Astrocyte (in vitro differentiated cells and primary cell): ENCODE data around the gene CA6. TPM values are rescaled to one million over a fixed set of nuclear protein-coding genes. Genes with fewer than 3 reads are reported as not detected.

Experiments used
- DNase-seq: peaks from one replicate; pipeline ENCODE4 v3.0.0-alpha.2; 2010; ENCODE audit warnings: low read depth
- FAIRE-seq: peaks from 2 replicates; lab custom pipeline; 2011; peaks lifted over from hg19 to GRCh38; lab: Jason Lieb, UNC
- H2AFZ ChIP-seq: 2 replicates; pipeline ENCODE4 v1.6.0; 2012; ENCODE audit warnings: low read depth, low read length, inconsistent platforms
- H3K27ac ChIP-seq: 2 replicates; pipeline ENCODE4 v1.5.1; 2011; ENCODE audit warnings: low read depth, low read length, inconsistent platforms
- H3K27me3 ChIP-seq: 2 replicates; pipeline ENCODE4 v1.6.0; 2011; ENCODE audit warnings: low read length, inconsistent platforms; ENCODE audit not compliant: insufficient read depth
- H3K36me3 ChIP-seq: 2 replicates; pipeline ENCODE4 v1.5.1; 2011; ENCODE audit warnings: low read length, inconsistent platforms; ENCODE audit not compliant: insufficient read depth
- H3K4me1 ChIP-seq: 2 replicates; pipeline ENCODE4 v1.5.1; 2011; ENCODE audit warnings: low read length, inconsistent platforms; ENCODE audit not compliant: insufficient read depth
- H3K4me2 ChIP-seq: 2 replicates; pipeline ENCODE4 v1.6.0; 2012; ENCODE audit warnings: low read length, inconsistent platforms
- H3K4me3 ChIP-seq: 2 replicates; pipeline ENCODE4 v1.5.1; 2011; ENCODE audit warnings: low read depth, mild to moderate bottlenecking, low read length, inconsistent platforms; ENCODE audit not compliant: insufficient read depth
- H3K79me2 ChIP-seq: 2 replicates; pipeline ENCODE4 v1.6.0; 2012; ENCODE audit warnings: mild to moderate bottlenecking, low read length, inconsistent platforms; ENCODE audit not compliant: insufficient read depth
- H3K9ac ChIP-seq: 2 replicates; pipeline ENCODE4 v1.6.0; 2012; ENCODE audit warnings: mild to moderate bottlenecking, low read length, inconsistent platforms
- H3K9me3 ChIP-seq: 2 replicates; pipeline ENCODE4 v1.5.1; 2012; ENCODE audit warnings: low read depth, mild to moderate bottlenecking, low read length, inconsistent platforms; ENCODE audit not compliant: insufficient read depth
- H4K20me1 ChIP-seq: 2 replicates; pipeline ENCODE4 v1.6.0; 2012; ENCODE audit warnings: low read length, inconsistent platforms; ENCODE audit not compliant: insufficient read depth
- H3K27ac Mint-ChIP-seq: one replicate; pipeline ENCODE4 v1.8.0; 2021; ENCODE audit warnings: mild to moderate bottlenecking, mixed read lengths; ENCODE audit not compliant: unreplicated experiment
- H3K27me3 Mint-ChIP-seq: one replicate; pipeline ENCODE4 v1.8.0; 2021; ENCODE audit warnings: low read depth, mixed read lengths; ENCODE audit not compliant: unreplicated experiment
- H3K36me3 Mint-ChIP-seq: one replicate; pipeline ENCODE4 v1.8.0; 2021; ENCODE audit warnings: low read depth, mixed read lengths; ENCODE audit not compliant: unreplicated experiment
- H3K4me1 Mint-ChIP-seq: one replicate; pipeline ENCODE4 v1.8.0; 2021; ENCODE audit warnings: low read depth, mixed read lengths; ENCODE audit not compliant: unreplicated experiment
- H3K4me3 Mint-ChIP-seq: one replicate; pipeline ENCODE4 v1.8.0; 2021; ENCODE audit warnings: mild to moderate bottlenecking, moderate library complexity, mixed read lengths; ENCODE audit not compliant: unreplicated experiment
- H3K9me3 Mint-ChIP-seq: one replicate; pipeline ENCODE4 v1.8.0; 2021; ENCODE audit warnings: mild to moderate bottlenecking, mixed read lengths; ENCODE audit not compliant: unreplicated experiment
- EZH2 ChIP-seq: IDR thresholded peaks from 2 replicates; pipeline ENCODE4 v1.6.1; 2012; ENCODE audit warnings: mild to moderate bottlenecking, low read length, inconsistent platforms; ENCODE audit not compliant: insufficient read depth
- total RNA-seq: library from RNA; stranded (reverse); gene quantifications from 2 replicates; pipeline ENCODE4 v1.2.1, GENCODE V29; 2021
- TF ChIP-seq, protein P1 (sequence below): IDR thresholded peaks from 2 replicates; pipeline ENCODE4 v1.5.1; 2011; ENCODE audit warnings: low read depth, mild to moderate bottlenecking, inconsistent platforms, low read length, moderate library complexity; ENCODE audit not compliant: insufficient read depth

Gene CA6
- total RNA-seq, 1 donor from 2014 or later, result not detected

DNA sequence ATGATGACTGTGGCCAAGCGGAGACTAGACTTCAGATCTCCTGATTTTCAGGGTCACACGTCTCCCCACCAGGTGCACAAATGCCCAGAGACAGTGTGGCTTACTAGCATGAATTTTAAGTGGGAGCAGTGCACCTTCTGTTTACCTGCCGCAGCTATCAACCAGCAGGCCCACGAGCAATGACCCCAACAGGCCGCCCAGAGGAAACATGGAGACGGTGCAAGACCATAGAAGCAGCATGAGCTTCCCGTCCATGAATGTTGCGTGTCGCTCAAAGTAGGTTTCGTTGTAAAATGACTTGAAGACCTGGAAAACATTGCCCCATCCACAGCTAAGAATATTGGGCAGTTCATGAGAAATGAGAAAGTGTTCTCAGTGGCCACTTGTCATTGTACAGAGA is 77.1 kb downstream of the CA6 start:
- H3K79me2 ChIP-seq, result no peaks in the 10 kb centered on the region
- no peaks in the 10 kb centered on the region for H3K36me3 ChIP-seq
- H3K27me3 ChIP-seq, result peaks cover 5% of the 10 kb centered on the region
- no peak overlapping the region for H3K4me3 ChIP-seq
- DNase-seq, result no peak
- H3K4me3 Mint-ChIP-seq, result no peak overlapping the region
- peaks cover 2% of the 10 kb centered on the region for H3K36me3 Mint-ChIP-seq
- no peak overlapping the region for H3K9ac ChIP-seq
- H3K27ac Mint-ChIP-seq, result no peak overlapping the region
- H2AFZ ChIP-seq, result no peak overlapping the region
- H3K27ac ChIP-seq, result no peak overlapping the region
- no peaks in the 10 kb centered on the region for H4K20me1 ChIP-seq
- H3K4me1 Mint-ChIP-seq, result no peaks in the 10 kb centered on the region
- TF ChIP-seq, protein P1, sequence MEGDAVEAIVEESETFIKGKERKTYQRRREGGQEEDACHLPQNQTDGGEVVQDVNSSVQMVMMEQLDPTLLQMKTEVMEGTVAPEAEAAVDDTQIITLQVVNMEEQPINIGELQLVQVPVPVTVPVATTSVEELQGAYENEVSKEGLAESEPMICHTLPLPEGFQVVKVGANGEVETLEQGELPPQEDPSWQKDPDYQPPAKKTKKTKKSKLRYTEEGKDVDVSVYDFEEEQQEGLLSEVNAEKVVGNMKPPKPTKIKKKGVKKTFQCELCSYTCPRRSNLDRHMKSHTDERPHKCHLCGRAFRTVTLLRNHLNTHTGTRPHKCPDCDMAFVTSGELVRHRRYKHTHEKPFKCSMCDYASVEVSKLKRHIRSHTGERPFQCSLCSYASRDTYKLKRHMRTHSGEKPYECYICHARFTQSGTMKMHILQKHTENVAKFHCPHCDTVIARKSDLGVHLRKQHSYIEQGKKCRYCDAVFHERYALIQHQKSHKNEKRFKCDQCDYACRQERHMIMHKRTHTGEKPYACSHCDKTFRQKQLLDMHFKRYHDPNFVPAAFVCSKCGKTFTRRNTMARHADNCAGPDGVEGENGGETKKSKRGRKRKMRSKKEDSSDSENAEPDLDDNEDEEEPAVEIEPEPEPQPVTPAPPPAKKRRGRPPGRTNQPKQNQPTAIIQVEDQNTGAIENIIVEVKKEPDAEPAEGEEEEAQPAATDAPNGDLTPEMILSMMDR, result no peak
- TF ChIP-seq EZH2, result no peak
- no peaks in the 10 kb centered on the region for H3K9me3 Mint-ChIP-seq
- no peaks in the 10 kb centered on the region for H3K9me3 ChIP-seq
- peaks cover 28% of the 10 kb centered on the region for H3K27me3 Mint-ChIP-seq
- H3K4me2 ChIP-seq, result no peak overlapping the region
- FAIRE-seq, result no peak
- H3K4me1 ChIP-seq, result no peaks in the 10 kb centered on the region

Other genes with a start within 250 kb of the CA6 start
- gene RERE, start 128.2 kb upstream of the CA6 start, total RNA-seq, result 118 and 124 TPM in 2 replicates
- gene ENO1, start 67.2 kb upstream of the CA6 start, total RNA-seq, result 1,663 and 1,692 TPM in 2 replicates
- not detected in 2 replicates for gene SLC2A7, start 80.6 kb downstream of the CA6 start, total RNA-seq
- gene SLC2A5, start 123.8 kb downstream of the CA6 start, total RNA-seq, result 0.79 and 2.6 TPM in 2 replicates
- gene GPR157, start 183.2 kb downstream of the CA6 start, total RNA-seq, result 5.4 and 8.2 TPM in 2 replicates